Panc1 (cell line): ENCODE results near the gene BDH1. TPM values are rescaled to one million over a fixed set of nuclear protein-coding genes. Genes with fewer than 3 reads are reported as not detected.
"Not testable (repeated sequence)": the region's sequence is repeated elsewhere in the genome, so short reads cannot be mapped to it uniquely, and the experiment has no call there.

Source experiments
- ATAC-seq: fragments of 200-7000 bp; cut with Tn5 transposase; 2 replicates; pipeline ENCODE4 v1.9.1; 2020; ENCODE audit warnings: mild to moderate bottlenecking, moderate library complexity
- BruUV-seq: library from RNA; stranded (reverse); fragments of 400-500 nt; replicated peaks from 2 replicates; lab custom pipeline; 2021; lab: Mats Ljungman, UMichigan
- CTCF ChIA-PET: fragments of 300-600 bp; sonication (Branson Sonifier 250); formaldehyde crosslinking; loops from one replicate; lab custom pipeline; 2022; ENCODE audit warnings: antibody characterized with exemption; lab: Charles Lee
- POLR2A ChIA-PET: fragments of 300-600 bp; sonication (Branson Sonifier 250); formaldehyde crosslinking; loops from one replicate; lab custom pipeline; 2022; ENCODE audit warnings: antibody characterized with exemption; lab: Charles Lee
- DNase-seq: peaks from one replicate; pipeline ENCODE4 v3.0.0-alpha.2; 2010; ENCODE audit warnings: low read depth, low spot score
- H3K27ac ChIP-seq: 2 replicates; pipeline ENCODE4 v1.5.1; 2011; ENCODE audit warnings: mild to moderate bottlenecking, low read length, inconsistent platforms
- H3K27me3 ChIP-seq: fragments of 200-500 bp; sonication (Bioruptor generic); 2 replicates; pipeline ENCODE4 v1.6.0; 2014; ENCODE audit warnings: low read length, inconsistent platforms; ENCODE audit not compliant: control insufficient read depth, insufficient read depth
- H3K36me3 ChIP-seq: fragments of 200-500 bp; sonication (Bioruptor generic); 2 replicates; pipeline ENCODE4 v1.5.1; 2014; ENCODE audit warnings: inconsistent platforms, mild to moderate bottlenecking, low read length, moderate library complexity; ENCODE audit not compliant: control insufficient read depth, insufficient read depth
- H3K4me1 ChIP-seq: 2 replicates; pipeline ENCODE4 v1.5.1; 2011; ENCODE audit warnings: inconsistent platforms, mild to moderate bottlenecking, low read length, moderate library complexity; ENCODE audit not compliant: control insufficient read depth, insufficient read depth
- H3K4me3 ChIP-seq, 2 experiments: 2 replicates each; pipeline ENCODE4 v1.5.1; 2011 to 2012; ENCODE audit warnings: low read depth in 2 of 2, low read length in 2 of 2, mild to moderate bottlenecking in 2 of 2, inconsistent platforms in 1 of 2, moderate library complexity in 1 of 2
- H3K9me3 ChIP-seq: fragments of 200-500 bp; sonication (Bioruptor generic); 2 replicates; pipeline ENCODE4 v1.5.1; 2014; ENCODE audit warnings: low read depth, mild to moderate bottlenecking, inconsistent platforms, low read length, moderate library complexity; ENCODE audit not compliant: control insufficient read depth, insufficient read depth
- POLR2AphosphoS5 ChIP-seq: IDR thresholded peaks from 2 replicates; pipeline ENCODE4 v1.6.1; 2012; ENCODE audit warnings: mild to moderate bottlenecking, low read depth, low read length, moderate library complexity
- SIN3A ChIP-seq: IDR thresholded peaks from 2 replicates; pipeline ENCODE4 v1.6.1; 2012; ENCODE audit warnings: low read depth, mild to moderate bottlenecking, low read length, moderate library complexity, borderline replicate concordance; ENCODE audit not compliant: insufficient read depth
- TCF7L2 ChIP-seq: IDR thresholded peaks from 2 replicates; pipeline ENCODE4 v1.6.1; 2011; ENCODE audit warnings: mild to moderate bottlenecking, low read depth, low read length, inconsistent platforms
- in situ Hi-C: cut with HindIII; loops from 2 replicates; pipeline ENCODE4 v1.10.0; 2016; ENCODE audit warnings: low sequenced_read_pairs, low pct_unique_long_range_greater_than_20kb
- intact Hi-C: fragments of 100-400 bp; cut with micrococcal nuclease; formaldehyde crosslinking; loops from one replicate; pipeline ENCODE4 v1.10.0; 2022; ENCODE audit not compliant: unreplicated experiment
- total RNA-seq: library from RNA; stranded (reverse); gene quantifications from one replicate; pipeline ENCODE4 v1.2.1, GENCODE V29; 2021; ENCODE audit not compliant: unreplicated experiment
- TF ChIP-seq, protein P1 (sequence below), 2 experiments: IDR thresholded peaks; 2 replicates each; pipeline ENCODE4 v1.6.1; 2011 to 2012; ENCODE audit warnings: low read depth in 2 of 2, control low read depth in 1 of 2, low read length in 1 of 2, mild to moderate bottlenecking in 1 of 2, moderate library complexity in 1 of 2; ENCODE audit not compliant: insufficient read depth in 1 of 2
- TF ChIP-seq, protein P2 (sequence below): fragments of 450-650 bp; IDR thresholded peaks from 2 replicates; pipeline ENCODE4 v1.5.1; 2017; ENCODE audit warnings: mild to moderate bottlenecking

Gene BDH1
- total RNA-seq, 1 experiment from 2014 or later: 4.8 TPM

DNA sequence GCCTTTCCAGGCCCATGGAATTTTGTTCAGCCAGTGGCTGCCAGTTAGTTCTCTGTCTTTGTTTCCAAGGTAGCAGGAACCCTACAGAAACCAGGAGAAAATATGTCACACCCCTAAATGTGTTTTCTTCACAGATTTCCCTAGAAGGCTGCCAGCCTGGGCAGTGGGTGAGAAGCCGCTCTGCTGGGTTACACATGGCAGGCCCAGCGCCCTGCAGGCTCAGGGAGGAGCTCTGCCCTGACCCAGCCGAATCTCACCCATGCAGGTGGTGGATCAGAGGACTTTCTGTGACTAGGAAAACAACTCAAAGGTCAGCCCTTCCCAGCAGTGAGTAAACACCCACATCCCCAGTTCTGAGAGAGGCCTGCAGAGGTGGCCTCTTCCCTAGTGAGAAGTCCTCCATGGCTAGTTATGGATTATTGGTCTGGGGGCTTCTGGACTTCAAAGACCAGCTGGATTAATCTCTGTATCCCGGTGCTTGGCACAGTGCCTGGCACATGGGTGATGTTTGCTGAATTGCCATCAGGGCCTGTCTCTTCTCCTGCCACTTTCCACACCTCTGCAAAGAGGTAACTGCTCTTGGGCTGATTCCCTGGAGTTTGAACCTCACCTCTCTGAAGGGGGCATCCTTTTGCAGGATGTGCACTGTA, 34.7 kb upstream of the BDH1 start:
- TF ChIP-seq TCF7L2 (no peak), POLR2AphosphoS5 (no peak), SIN3A (no peak)
- TF ChIP-seq, protein P1, sequence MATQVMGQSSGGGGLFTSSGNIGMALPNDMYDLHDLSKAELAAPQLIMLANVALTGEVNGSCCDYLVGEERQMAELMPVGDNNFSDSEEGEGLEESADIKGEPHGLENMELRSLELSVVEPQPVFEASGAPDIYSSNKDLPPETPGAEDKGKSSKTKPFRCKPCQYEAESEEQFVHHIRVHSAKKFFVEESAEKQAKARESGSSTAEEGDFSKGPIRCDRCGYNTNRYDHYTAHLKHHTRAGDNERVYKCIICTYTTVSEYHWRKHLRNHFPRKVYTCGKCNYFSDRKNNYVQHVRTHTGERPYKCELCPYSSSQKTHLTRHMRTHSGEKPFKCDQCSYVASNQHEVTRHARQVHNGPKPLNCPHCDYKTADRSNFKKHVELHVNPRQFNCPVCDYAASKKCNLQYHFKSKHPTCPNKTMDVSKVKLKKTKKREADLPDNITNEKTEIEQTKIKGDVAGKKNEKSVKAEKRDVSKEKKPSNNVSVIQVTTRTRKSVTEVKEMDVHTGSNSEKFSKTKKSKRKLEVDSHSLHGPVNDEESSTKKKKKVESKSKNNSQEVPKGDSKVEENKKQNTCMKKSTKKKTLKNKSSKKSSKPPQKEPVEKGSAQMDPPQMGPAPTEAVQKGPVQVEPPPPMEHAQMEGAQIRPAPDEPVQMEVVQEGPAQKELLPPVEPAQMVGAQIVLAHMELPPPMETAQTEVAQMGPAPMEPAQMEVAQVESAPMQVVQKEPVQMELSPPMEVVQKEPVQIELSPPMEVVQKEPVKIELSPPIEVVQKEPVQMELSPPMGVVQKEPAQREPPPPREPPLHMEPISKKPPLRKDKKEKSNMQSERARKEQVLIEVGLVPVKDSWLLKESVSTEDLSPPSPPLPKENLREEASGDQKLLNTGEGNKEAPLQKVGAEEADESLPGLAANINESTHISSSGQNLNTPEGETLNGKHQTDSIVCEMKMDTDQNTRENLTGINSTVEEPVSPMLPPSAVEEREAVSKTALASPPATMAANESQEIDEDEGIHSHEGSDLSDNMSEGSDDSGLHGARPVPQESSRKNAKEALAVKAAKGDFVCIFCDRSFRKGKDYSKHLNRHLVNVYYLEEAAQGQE (IDR thresholded peaks at IDR 0.05; ENCODE audit: insufficient read depth in 1 of 2, low read depth in 2 of 2, low read length in 1 of 2): no peak
- TF ChIP-seq, protein P2, sequence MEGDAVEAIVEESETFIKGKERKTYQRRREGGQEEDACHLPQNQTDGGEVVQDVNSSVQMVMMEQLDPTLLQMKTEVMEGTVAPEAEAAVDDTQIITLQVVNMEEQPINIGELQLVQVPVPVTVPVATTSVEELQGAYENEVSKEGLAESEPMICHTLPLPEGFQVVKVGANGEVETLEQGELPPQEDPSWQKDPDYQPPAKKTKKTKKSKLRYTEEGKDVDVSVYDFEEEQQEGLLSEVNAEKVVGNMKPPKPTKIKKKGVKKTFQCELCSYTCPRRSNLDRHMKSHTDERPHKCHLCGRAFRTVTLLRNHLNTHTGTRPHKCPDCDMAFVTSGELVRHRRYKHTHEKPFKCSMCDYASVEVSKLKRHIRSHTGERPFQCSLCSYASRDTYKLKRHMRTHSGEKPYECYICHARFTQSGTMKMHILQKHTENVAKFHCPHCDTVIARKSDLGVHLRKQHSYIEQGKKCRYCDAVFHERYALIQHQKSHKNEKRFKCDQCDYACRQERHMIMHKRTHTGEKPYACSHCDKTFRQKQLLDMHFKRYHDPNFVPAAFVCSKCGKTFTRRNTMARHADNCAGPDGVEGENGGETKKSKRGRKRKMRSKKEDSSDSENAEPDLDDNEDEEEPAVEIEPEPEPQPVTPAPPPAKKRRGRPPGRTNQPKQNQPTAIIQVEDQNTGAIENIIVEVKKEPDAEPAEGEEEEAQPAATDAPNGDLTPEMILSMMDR: no peak
- DNase-seq: no peak
- Histone ChIP-seq H3K9me3 (no peaks in the 10 kb centered on the region), H3K27me3 (no peaks in the 10 kb centered on the region), H3K4me3 (no peak overlapping the region), H3K36me3 (no peaks in the 10 kb centered on the region), H3K4me1 (no peaks in the 10 kb centered on the region), H3K27ac (no peak overlapping the region)
- intact Hi-C loops: no loop called here
- ChIA-PET POLR2A (no interaction called here), CTCF (interaction anchor here (1.9 kb wide), 1 partner anchor 9 kb away, joined by 5 read pairs; no protein-coding TSS in a partner anchor)
- peak; percentile 51 for ATAC-seq
- no TSS peak for BruUV-seq
- in situ Hi-C loops: loop anchor here (10.0 kb wide), 1 partner anchor 144 kb away; the partner anchor contains the start of gene RUBCN

GRCh38 chr3:197589545-197589944, 33.8 kb upstream of the BDH1 start:
- DNase-seq: no peak
- Histone ChIP-seq H3K27me3 (no peaks in the 10 kb centered on the region), H3K27ac (no peak overlapping the region), H3K36me3 (no peaks in the 10 kb centered on the region), H3K4me3 (no peak overlapping the region), H3K4me1 (no peaks in the 10 kb centered on the region), H3K9me3 (no peaks in the 10 kb centered on the region)
- in situ Hi-C loops (no loop called here), intact Hi-C loops (no loop called here)
- ChIA-PET POLR2A (no interaction called here), CTCF (interaction anchor here (1.9 kb wide), 1 partner anchor 10 kb away, joined by 5 read pairs; no protein-coding TSS in a partner anchor)
- BruUV-seq: no TSS peak
- no peak for ATAC-seq
- TF ChIP-seq, protein P1 (IDR thresholded peaks at IDR 0.05; ENCODE audit: insufficient read depth in 1 of 2, low read depth in 2 of 2, low read length in 1 of 2): no peak
- TF ChIP-seq TCF7L2: no peak
- no peak for TF ChIP-seq SIN3A
- TF ChIP-seq POLR2AphosphoS5: no peak
- TF ChIP-seq, protein P2: no peak

GRCh38 chr3:197586768-197587167, 31.0 kb upstream of the BDH1 start:
- BruUV-seq, H3K27me3 ChIP-seq, POLR2A ChIA-PET, H3K4me1 ChIP-seq, H3K27ac ChIP-seq, intact Hi-C loops, H3K4me3 ChIP-seq, H3K36me3 ChIP-seq, in situ Hi-C loops, DNase-seq, ATAC-seq, H3K9me3 ChIP-seq: not testable (repeated sequence)
- CTCF ChIA-PET: interaction anchor here (0.9 kb wide), 1 partner anchor 13 kb away, joined by 4 read pairs; no protein-coding TSS in a partner anchor
